ENCODE measurements around the gene MTMR11. TPM values are rescaled to one million over a fixed set of nuclear protein-coding genes. Genes with fewer than 3 reads are reported as not detected.
A peak's percentile ranks its signal among the peaks of the same experiment; 100 is the strongest.

The MTMR11 gene
- total and polyA plus RNA-seq, 2 of the 13 experiments (the other 11 are each of a cell fraction or from before 2014, with no cell fraction given), result 0.49 to 2.8 TPM

- TF ChIP-seq LRRFIP1 (CRISPR knock-in tag; conservative IDR thresholded peaks at IDR 0.05) (no peak), ZNF563 (CRISPR knock-in tag; IDR thresholded peaks at IDR 0.05) (no peak), HNF1B (CRISPR knock-in tag; IDR thresholded peaks at IDR 0.05) (no peak), STAG1 (CRISPR knock-in tag; IDR thresholded peaks at IDR 0.05) (peak; percentile 63), XRCC5 (optimal IDR thresholded peaks at IDR 0.05; ENCODE audit: low read length) (peak; percentile 39), KAT8 (CRISPR knock-in tag; IDR thresholded peaks at IDR 0.05) (0 out of 2 replicates have a peak, but pooled peaks have one; percentile 17), LCORL (IDR thresholded peaks at IDR 0.05) (no peak), LCORL (CRISPR knock-in tag; IDR thresholded peaks at IDR 0.05) (no peak)
Observed at GRCh38 chr1:149942207-149942606, 5.5 kb upstream of the MTMR11 start (continued).

- in situ Hi-C loops (cut with HindIII; ENCODE audit: extremely low pct_ligation_motif_present, low pct_unique_long_range_greater_than_20kb), result no loop called here
- intact Hi-C loops (cut with micrococcal nuclease; ENCODE audit: unreplicated experiment), result no loop called here
- Histone ChIP-seq H3K36me3 (replicated peaks in 1 of 2; ENCODE audit: control insufficient read depth in 1 of 2, insufficient read depth in 2 of 2, low read length in 2 of 2) (peaks cover 5 to 14% of the 10 kb centered on the region in 2 experiments; a peak in 3 of 5 replicates), H3K4me2 (ENCODE audit: low read depth, low read length) (no peak overlapping the region), H3K27ac (ENCODE audit: extremely low read length, insufficient read depth, low read length) (no peak overlapping the region), H3K9ac (ENCODE audit: insufficient read depth, low read depth, low read length) (no peak overlapping the region), H3K9me3 (ENCODE audit: low read length) (no peaks in the 10 kb centered on the region), H3K4me1 (ENCODE audit: insufficient read depth, low read length) (peaks cover 51% of the 10 kb centered on the region), H4K20me1 (ENCODE audit: insufficient read depth, low read length) (no peaks in the 10 kb centered on the region), H3K4me3 (replicated peaks in 1 of 3; ENCODE audit: insufficient read depth in 1 of 3, low read depth in 2 of 3, low read length in 3 of 3) (no peak overlapping the region), H2AFZ (ENCODE audit: low read length) (no peak overlapping the region), H3K27me3 (ENCODE audit: control insufficient read depth in 1 of 2, insufficient read depth in 2 of 2, low read length in 2 of 2) (no peaks in the 10 kb centered on the region), H3K79me2 (ENCODE audit: insufficient read depth, low read length) (no peaks in the 10 kb centered on the region)
- 95% methylated on average over 3 of the region's 3 CpGs for WGBS (ENCODE audit: low lambda C conversion rate)
- DNase-seq (ENCODE audit: low spot score) (no peak), FAIRE-seq (no peak), ATAC-seq (no peak)
- CTCF ChIA-PET (ENCODE audit: low intra/inter-chr PET ratio, low total read pairs), result no interaction called here
- BruUV-seq (replicated peaks), result no TSS peak
- no peak for TF ChIP-seq ZBTB43 (CRISPR knock-in tag; conservative IDR thresholded peaks at IDR 0.05)
- POLR2A ChIA-PET, result interaction anchor here (3.0 to 6.0 kb wide), 2 partner anchors 12 to 53 kb away, joined by 18 to 74 read pairs; partner anchors contain the start of gene SF3B4
Observed at GRCh38 chr1:149940427-149940826, 3.7 kb upstream of the MTMR11 start.
